CD4-positive, alpha-beta T cell treated with Interleukin-15 for 1 hour (primary cell): ENCODE data around the gene ZFPM1.

ENCODE experiments used
- DNase-seq: peaks from one replicate; pipeline ENCODE4 v3.0.0-alpha.2; 2020

Gene ZFPM1

DNA sequence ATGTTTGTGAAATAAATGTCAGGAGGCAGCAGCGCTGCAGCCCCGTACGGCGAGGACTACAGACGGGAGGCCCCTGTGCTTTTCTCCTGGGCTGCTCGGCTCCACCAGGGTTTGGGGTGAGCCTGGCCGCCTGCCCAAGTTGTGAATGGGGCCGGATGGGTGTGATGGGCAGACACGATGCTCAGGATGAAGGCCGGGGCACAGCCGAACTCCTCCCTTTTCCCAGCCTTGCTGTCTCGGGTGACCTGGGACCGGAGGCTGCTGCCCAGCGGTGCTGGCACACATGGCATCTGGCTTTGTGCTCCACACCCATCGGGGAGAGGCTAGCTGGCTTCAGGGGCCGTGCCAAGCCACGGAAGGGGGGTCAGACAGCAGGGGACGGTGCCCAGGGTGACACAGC is 34.2 kb upstream of the ZFPM1 start:
- DNase-seq, result no peak

DNA sequence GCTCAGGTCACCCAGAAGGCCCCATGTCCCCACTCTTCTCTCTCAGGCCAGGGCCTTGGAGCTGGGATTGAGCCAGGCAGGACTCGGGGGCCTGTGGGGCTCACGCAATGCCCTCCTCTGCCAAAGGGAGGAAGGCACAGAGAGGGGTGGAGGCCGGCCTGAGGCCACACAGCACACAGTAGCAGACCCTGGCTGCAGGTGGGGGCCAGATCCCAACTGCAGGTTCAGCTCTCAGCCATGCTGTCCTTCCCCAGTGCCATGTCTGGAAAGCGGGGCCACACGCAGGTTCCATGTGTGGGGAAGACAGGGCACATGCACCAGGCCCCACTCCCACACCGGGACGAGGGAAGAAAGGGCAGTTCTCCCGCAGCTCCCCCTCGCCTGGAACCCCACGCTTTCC is 33.3 kb upstream of the ZFPM1 start:
- DNase-seq, result no peak

GRCh38 chr16:88420496-88420895 is 32.6 kb upstream of the ZFPM1 start:
- DNase-seq, result no peak

- no peak for DNase-seq
Measured at GRCh38 chr16:88421301-88421700, 31.8 kb upstream of the ZFPM1 start.

DNA sequence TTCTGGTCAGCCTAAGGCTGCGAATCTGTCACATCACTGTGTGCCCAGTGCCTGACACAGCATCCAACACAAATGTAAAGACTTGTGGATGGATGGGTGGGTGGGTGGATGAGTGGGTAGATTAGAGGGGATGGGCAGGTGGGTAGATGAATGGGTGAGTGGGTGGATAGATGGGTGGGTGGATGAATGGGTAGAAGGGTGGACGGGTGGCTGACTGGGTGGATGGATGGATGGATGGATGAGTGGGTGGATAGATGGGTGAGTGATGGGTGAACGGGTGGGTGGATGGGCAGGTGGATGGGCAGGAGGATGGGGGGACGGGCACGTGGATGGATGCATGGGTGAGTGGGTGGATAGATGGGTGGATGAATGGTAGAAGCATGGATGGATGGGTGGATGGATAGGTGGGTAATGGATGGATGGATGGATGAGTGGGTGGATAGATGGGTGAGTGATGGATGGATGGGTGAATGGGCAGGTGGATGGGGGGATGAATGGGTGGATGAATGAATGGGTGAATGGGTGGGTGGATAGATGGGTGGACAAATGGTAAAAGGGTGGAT is 31.1 kb upstream of the ZFPM1 start:
- no peak for DNase-seq

DNA sequence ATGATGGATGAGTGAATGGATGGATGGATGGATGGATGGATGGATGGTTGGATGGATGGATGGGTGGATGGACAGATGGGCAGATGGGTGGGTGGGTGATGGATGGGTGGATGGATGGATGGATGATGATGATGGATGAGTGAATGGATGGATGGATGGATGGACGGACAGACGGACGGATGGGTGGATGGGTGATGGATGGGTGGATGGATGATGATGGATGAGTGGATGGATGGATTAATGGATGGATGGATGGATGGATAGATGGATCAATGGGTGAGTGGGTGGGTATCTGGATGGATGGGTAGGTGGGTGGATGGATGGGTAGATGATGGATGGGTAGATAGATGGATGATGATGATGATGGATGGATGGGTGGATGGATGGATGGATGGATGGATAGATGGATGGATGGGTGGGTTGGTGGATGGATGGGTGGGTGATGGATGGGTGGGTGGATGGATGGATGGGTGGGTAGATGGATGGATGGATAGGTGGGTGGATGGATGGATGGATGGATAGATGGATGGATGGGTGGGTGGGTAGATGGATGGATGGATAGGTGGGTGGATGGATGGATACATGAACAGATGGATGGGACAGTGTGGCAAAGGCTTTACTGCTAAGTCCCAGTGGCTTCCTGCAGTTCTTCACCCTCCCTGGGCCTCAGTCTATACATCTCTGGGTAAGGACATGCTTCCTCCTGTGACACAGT is 30.2 kb upstream of the ZFPM1 start:
- no peak for DNase-seq

DNA sequence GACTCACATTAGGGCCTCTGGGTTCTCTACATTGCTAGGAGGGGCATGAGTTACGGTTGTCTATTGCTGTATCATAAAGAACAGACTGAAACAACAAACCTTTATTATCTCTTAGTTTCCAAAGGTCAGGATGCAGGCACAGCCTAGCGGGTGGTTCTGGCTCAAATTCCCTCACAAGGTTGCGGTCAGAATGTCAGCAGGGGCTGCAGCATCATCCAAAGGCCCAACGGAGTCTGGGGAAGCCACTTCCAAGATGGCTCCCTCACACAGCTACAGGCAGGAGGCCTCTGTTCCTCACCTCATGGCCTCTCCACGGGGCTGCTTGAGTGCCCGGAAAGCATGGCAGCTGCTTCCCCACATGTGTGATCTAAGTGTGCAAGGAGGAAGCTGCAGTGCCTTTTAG is 29.6 kb upstream of the ZFPM1 start:
- no peak for DNase-seq

DNA sequence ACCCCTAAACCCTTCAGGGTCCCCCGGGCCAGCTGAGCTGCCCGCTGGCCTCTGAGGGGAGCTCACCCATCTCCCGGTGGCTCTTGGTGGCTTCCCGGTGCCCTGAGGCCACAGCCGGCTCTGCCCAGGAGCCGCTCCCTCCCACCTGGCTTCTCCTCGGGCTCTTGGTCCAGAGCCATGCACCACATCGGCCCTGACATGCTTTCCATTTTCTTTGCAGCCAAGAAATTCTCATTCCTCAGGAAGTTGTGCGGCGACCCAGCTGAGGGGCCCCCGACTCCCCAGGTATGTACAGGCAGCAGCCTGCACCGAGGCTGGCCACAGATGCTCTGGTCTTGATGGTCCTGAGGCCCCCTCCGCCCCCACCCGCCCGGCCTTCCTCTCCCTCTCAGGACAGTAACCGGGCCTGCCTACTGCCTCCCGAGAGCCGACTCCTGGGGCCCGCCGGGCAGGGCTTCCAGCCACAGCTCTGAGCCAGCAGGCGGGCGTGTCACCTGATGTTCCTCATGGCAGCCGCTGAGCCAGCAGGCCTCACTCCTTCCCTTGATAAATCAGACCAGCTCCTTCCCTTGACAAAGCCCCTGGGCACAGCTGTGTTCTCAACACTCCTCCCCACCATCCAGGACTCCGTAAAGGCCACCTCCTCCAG is 28.4 kb upstream of the ZFPM1 start:
- DNase-seq, result no peak

- DNase-seq, result no peak
Measured at GRCh38 chr16:88426018-88426417, 27.1 kb upstream of the ZFPM1 start.

GRCh38 chr16:88427376-88427775 is 25.7 kb upstream of the ZFPM1 start:
- DNase-seq, result no peak

DNA sequence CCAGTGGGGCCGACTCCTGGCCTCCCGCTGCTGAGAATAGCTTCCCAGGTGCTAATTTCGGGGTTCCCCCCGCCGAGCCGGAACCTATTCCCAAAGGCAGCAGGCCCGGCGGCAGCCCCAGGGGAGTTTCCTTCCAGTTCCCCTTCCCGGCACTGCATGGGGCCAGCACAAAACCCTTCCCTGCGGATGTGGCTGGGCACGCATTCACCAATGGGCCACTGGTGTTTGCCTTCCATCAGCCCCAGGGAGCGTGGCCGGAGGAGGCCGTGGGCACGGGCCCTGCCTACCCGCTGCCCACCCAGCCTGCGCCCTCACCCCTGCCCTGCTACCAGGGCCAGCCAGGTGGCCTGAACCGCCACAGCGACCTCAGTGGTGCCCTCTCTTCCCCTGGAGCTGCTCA is 24.9 kb upstream of the ZFPM1 start:
- DNase-seq, result no peak

GRCh38 chr16:88428616-88429386 is 24.3 kb upstream of the ZFPM1 start:
- no peak for DNase-seq

GRCh38 chr16:88429387-88430184 is 23.5 kb upstream of the ZFPM1 start:
- no peak for DNase-seq

- DNase-seq, result no peak
Measured at GRCh38 chr16:88430185-88430523, 22.9 kb upstream of the ZFPM1 start.

DNA sequence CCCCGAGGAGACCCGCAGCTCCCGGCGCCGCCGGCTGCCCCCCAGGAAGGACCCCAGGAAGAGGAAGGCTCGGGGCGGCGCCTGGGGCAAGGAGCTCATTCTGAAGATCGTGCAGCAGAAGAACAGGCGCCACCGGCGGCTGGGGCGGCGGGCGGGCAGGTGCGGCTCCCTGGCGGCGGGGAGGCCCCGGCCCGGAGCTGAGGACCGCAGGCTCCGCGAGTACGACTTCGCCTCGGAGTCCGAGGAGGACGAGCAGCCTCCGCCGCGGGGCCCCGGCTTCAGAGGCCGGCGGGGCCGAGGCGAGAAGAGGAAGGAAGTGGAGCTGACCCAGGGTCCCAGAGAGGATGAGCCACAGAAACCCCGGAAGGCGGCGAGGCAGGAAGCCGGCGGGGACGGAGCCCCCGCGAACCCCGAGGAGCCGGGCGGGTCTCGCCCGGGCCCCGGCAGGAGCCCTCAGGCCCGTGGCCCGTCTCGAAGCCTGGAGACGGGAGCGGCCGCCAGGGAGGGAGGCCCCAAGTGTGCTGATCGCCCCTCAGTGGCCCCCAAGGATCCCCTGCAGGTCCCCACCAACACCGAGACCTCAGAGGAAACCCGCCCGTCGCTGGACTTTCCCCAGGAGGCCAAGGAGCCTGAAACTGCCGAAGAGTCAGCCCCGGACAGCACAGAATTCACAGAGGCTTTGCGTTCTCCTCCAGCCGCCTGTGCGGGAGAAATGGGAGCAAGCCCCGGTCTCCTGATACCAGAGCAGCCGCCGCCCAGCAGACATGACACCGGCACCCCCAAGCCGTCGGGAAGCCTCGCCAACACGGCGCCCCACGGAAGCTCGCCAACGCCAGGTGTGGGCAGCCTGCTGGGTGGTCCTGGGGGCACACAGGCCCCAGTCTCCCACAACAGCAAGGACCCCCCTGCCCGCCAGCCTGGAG is 22.3 kb upstream of the ZFPM1 start:
- peak; percentile 49 for DNase-seq

DNA sequence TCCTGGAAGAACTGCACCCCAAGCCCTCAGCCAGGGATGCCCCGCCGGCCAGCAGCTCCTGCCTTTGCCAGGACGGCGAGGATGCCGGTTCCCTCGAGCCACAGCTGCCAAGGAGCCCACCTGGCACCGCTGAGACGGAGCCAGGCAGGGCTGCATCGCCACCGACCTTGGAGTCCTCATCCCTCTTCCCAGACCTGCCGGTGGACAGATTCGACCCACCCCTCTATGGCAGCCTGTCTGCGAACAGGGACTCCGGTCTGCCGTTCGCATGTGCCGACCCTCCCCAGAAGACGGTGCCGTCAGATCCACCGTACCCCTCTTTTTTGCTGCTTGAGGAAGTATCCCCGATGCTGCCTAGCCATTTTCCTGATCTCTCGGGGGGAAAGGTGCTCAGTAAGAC is 21.4 kb upstream of the ZFPM1 start:
- no peak for DNase-seq

DNA sequence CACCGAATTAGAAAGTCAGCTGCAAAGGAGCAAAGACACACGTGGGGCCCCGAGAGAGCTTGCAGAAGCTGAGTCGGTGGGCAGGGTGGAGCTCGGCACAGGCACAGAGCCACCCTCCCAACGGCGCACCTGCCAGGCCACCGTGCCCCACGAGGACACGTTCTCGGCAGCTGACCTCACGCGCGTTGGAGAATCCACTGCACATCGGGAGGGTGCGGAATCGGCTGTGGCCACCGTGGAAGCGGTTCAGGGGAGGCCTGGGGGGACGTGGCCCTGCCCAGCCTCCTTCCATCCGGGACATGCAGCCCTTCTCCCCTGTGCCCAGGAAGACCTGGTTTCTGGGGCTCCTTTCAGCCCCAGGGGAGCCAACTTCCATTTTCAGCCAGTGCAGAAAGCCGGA is 20.9 kb upstream of the ZFPM1 start:
- DNase-seq, result no peak

- no peak for DNase-seq
Measured at GRCh38 chr16:88432753-88433152, 20.3 kb upstream of the ZFPM1 start.

GRCh38 chr16:88433632-88434352 is 19.3 kb upstream of the ZFPM1 start:
- no peak for DNase-seq

DNA sequence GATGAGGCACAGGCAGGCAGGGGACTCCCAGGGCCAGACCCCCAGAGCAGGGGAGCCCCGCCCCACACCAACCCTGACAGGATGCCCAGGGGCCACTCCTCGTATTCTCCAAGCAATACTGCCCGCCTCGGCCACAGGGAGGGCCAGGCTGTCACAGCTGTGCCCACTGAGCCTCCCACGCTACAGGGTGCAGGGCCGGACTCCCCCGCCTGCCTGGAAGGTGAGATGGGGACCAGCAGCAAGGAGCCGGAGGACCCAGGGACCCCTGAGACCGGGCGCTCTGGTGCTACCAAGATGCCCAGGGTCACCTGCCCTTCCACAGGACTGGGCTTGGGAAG is 18.8 kb upstream of the ZFPM1 start:
- no peak for DNase-seq

DNA sequence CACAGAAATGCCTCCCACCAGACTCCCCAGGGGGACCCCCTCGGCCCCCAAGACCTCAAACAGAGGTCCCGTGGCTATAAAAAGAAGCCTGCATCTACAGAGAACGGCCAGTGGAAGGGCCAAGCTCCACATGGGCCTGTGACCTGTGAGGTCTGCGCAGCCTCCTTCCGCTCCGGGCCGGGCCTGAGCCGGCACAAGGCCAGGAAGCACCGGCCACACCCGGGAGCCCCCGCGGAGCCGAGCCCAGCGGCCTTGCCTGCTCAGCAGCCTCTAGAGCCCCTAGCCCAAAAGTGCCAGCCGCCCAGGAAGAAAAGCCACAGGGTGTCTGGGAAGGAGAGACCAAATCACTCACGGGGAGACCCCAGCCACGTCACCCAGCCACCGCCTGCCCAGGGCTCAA is 18.3 kb upstream of the ZFPM1 start:
- no peak for DNase-seq
